ENCODE measurements around the gene UQCRC1.

UQCRC1 gene

GRCh38 chr3:48614044-48614443, 4.6 kb upstream of the UQCRC1 start:
- TF ChIP-seq, protein P1, sequence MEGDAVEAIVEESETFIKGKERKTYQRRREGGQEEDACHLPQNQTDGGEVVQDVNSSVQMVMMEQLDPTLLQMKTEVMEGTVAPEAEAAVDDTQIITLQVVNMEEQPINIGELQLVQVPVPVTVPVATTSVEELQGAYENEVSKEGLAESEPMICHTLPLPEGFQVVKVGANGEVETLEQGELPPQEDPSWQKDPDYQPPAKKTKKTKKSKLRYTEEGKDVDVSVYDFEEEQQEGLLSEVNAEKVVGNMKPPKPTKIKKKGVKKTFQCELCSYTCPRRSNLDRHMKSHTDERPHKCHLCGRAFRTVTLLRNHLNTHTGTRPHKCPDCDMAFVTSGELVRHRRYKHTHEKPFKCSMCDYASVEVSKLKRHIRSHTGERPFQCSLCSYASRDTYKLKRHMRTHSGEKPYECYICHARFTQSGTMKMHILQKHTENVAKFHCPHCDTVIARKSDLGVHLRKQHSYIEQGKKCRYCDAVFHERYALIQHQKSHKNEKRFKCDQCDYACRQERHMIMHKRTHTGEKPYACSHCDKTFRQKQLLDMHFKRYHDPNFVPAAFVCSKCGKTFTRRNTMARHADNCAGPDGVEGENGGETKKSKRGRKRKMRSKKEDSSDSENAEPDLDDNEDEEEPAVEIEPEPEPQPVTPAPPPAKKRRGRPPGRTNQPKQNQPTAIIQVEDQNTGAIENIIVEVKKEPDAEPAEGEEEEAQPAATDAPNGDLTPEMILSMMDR (IDR thresholded peaks at IDR 0.05; ENCODE audit: borderline replicate concordance, insufficient read depth, low read depth, low read length), result no peak
- no peak overlapping the region for H3K4me3 ChIP-seq (ENCODE audit: low read depth, low read length)

DNA sequence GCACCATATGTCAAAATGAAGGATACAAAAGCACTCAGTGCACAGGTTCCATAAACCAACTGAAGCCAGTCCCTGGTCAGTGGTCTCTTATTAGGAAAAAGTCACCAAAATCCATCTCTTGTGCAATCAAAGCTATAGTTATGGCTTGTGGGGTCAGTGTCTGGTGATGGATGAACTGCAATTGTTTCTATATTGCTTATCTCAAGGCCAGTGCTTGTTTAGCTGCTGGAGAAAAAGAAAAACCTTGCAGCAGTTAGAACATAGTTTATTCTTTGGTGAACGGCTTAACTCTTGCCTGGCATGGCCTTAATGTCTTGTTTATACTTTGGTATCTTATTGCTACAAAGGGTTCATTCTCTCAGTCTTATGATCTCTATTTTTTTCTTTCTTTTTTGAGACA, 2.9 kb upstream of the UQCRC1 start:
- no peak overlapping the region for H3K4me3 ChIP-seq (ENCODE audit: low read depth, low read length)
- TF ChIP-seq, protein P1 (IDR thresholded peaks at IDR 0.05; ENCODE audit: borderline replicate concordance, insufficient read depth, low read depth, low read length), result no peak

GRCh38 chr3:48607519-48607918, 1.9 kb downstream of the UQCRC1 start:
- TF ChIP-seq, protein P1 (IDR thresholded peaks at IDR 0.05; ENCODE audit: borderline replicate concordance, insufficient read depth, low read depth, low read length), result no peak
- H3K4me3 ChIP-seq (ENCODE audit: low read depth, low read length), result no peak overlapping the region

DNA sequence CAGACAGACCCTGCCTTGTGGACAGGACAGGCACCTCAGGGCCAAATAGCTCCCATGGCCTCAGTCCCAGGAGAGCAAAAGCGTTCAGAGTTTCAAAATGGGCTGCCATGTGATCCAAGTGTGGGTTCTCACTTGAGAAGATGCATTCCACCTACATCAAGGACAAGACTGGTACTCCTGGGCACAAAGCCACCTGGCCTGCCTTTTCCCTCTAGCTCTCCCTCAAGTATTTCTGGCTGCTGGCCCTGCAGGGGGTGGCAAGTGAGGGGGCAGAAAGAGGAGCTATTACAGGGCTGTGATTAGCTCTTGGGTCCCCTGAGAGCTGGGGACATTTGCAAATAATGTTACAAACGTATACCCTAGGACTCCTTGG, 7.8 kb downstream of the UQCRC1 start:
- TF ChIP-seq, protein P1 (IDR thresholded peaks at IDR 0.05; ENCODE audit: borderline replicate concordance, insufficient read depth, low read depth, low read length), result no peak

GRCh38 chr3:48600711-48601621, 8.5 kb downstream of the UQCRC1 start:
- H3K4me3 ChIP-seq (ENCODE audit: low read depth, low read length), result no peak overlapping the region
- TF ChIP-seq, protein P1 (IDR thresholded peaks at IDR 0.05; ENCODE audit: borderline replicate concordance, insufficient read depth, low read depth, low read length), result no peak

More for the DNA sequence above, 7.8 kb downstream of the UQCRC1 start:
- H3K4me3 ChIP-seq (ENCODE audit: low read depth, low read length), result no peak overlapping the region

- TF ChIP-seq, protein P1 (IDR thresholded peaks at IDR 0.05; ENCODE audit: borderline replicate concordance, insufficient read depth, low read depth, low read length), result no peak
- no peak overlapping the region for H3K4me3 ChIP-seq (ENCODE audit: low read depth, low read length)
Measured at GRCh38 chr3:48599509-48600285, 9.7 kb downstream of the UQCRC1 start.

All from GM12875 (cell line).